ENCODE measurements around the gene MBNL2. TPM values are rescaled to one million over a fixed set of nuclear protein-coding genes. Genes with fewer than 3 reads are reported as not detected.

MBNL2 gene
- total RNA-seq, 2 experiments from 2014 or later, result 18.0 to 18.8 TPM

DNA sequence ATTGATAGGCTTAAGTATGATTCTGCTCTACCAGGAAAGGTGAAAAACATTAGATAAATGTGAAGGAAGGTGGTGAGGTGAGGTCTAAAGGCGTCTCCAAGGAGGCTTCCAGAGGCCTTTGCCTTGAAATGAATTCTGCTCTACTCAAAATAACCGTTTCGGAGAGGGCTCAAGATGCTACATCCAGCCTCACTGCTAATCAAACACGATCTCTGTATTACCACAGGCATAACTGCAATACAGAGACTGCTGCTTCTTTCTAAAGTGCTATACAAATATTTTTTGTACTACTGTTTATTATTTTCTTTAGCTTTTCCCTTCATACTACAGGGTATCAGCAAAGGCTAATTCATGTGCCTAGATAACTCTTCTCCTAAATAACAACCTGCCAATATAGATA, 16.8 kb downstream of the MBNL2 start:
- DNase-seq, result no peak
- Mint-ChIP-seq H3K36me3 (ENCODE audit: low read depth) (peaks cover 18% of the 10 kb centered on the region), H3K27me3 (no peaks in the 10 kb centered on the region), H3K4me1 (peaks cover 31% of the 10 kb centered on the region), H3K27ac (no peak overlapping the region), H3K9me3 (no peaks in the 10 kb centered on the region), H3K4me3 (no peak overlapping the region)
- ChIA-PET CTCF (interaction anchor here (1.9 kb wide), 1 partner anchor 15 kb away, joined by 5 read pairs; no protein-coding TSS in a partner anchor), POLR2A (interaction anchor here (0.9 to 1.1 kb wide), 2 partner anchors 12 kb away, joined by 3 to 9 read pairs; no protein-coding TSS in a partner anchor)

DNA sequence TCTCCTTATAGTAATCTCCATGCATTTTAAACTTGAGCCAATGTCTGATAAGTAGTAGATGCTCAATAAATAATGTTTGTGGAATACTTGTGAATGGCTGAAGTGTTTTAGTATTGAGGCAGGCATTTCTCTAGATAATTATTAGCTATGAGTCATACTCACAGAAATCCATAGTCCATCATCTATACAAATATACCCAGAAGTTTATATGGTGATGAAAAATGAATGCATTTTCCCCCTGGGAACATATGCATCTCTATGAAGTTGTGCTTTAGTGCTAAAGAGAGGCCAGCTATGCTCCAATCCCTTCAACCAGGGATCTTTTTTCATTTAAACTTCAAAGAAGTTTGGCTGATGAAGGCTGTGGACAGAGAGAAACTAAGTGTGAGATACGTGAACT, 17.2 kb downstream of the MBNL2 start:
- no peak for DNase-seq
- H3K27me3 Mint-ChIP-seq, result no peaks in the 10 kb centered on the region
- ChIA-PET POLR2A (interaction anchor here (0.9 to 1.1 kb wide), 2 partner anchors 11 to 12 kb away, joined by 3 to 9 read pairs; no protein-coding TSS in a partner anchor), CTCF (interaction anchor here (1.9 to 2.7 kb wide), 2 partner anchors 11 to 15 kb away, joined by 5 to 10 read pairs; no protein-coding TSS in a partner anchor)
- no peaks in the 10 kb centered on the region for H3K9me3 Mint-ChIP-seq
- no peak overlapping the region for H3K27ac Mint-ChIP-seq
- peaks cover 18% of the 10 kb centered on the region for H3K36me3 Mint-ChIP-seq (ENCODE audit: low read depth)
- peaks cover 31% of the 10 kb centered on the region for H3K4me1 Mint-ChIP-seq
- H3K4me3 Mint-ChIP-seq, result no peak overlapping the region

DNA sequence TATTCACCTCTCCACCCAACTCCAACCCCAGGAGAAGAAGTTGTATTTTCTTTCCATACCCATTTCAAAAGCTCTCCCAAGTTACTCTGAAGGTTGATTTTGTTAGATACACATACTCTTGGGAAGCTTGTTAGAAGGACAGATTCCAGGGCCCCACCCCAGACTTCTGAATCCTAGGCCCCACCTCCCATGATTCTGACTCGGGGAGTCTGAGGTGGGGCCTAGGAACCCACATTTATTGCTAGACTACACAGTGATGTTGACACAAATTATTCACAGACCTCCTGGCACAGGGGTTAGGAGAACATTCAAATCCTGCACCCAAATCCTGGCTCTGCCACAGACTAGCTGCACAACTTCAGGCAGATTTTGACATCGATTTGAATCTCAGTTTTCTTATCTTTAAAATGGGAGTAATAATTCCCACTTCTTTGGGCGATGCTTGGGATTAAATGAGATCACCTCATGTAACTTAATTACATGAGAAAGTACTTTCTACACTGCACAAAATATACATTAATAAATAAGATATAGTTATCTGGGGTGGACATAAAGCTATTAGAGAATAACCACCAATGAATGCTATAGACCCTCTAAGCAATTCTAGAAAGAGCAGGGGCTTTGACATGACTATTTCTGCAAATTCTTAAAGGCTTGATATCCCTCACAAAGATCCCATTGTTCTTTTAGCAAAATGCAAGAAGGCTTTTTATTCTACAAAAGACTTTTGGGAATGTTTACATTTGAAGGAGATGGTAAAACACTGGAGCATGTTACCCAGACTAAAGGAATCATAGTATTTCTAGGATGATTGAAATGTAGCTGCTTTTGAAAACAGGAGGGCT, 18.0 kb downstream of the MBNL2 start:
- POLR2A ChIA-PET, result no interaction called here
- H3K27me3 Mint-ChIP-seq, result no peaks in the 10 kb centered on the region

DNA sequence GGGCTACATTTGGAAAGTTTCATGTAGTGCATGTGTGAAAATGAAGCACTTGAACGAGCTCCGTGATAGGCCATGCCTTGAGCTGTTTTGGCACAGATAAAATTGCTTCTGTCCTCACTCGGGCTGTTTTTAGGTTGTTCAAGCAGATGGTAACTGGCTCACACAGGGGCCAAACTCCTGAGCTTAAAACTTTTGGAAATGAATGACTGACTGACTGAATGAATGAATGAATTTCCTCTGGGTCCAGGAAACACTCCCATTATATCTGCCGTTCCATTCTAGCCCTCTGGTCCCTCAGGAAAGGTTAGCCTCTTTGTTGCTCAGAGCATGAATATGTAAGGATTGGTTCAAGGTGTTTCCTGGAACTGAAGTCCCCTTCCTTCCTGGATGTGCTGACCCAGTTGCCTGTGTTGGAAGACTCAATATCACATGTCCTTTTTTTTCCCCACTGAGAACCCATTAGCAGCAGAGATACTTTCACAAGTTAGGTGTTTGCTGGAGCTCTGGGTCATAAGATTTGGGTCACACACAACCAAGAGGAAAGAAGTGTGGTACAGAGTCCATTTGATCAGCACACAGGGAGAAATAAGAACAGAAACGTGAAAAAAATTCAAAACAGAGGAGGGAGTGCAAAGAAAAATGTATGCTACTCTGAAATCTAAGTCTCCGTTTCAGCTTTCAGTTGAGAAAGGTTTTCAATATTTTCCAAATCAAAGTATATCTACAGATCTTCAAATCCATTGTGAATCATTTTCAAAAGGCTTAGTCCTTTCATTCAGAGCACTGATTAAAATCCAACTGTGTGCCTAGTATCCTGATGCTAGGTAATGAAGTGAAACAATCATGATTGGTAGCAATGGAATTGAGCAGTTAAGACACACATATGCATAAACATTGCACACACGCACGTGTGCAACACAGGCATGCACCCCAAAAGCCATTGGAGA, 18.9 kb downstream of the MBNL2 start:
- no peak overlapping the region for H3K27ac Mint-ChIP-seq
- ChIA-PET CTCF (interaction anchor here (2.7 kb wide), 1 partner anchor 9 kb away, joined by 10 read pairs; no protein-coding TSS in a partner anchor), POLR2A (no interaction called here)

More for the DNA sequence above, 18.0 kb downstream of the MBNL2 start:
- no peak for DNase-seq
- Mint-ChIP-seq H3K36me3 (ENCODE audit: low read depth) (peaks cover 16% of the 10 kb centered on the region), H3K9me3 (no peaks in the 10 kb centered on the region), H3K27ac (no peak overlapping the region), H3K4me3 (no peak overlapping the region), H3K4me1 (peaks cover 31% of the 10 kb centered on the region)
- CTCF ChIA-PET, result interaction anchor here (1.9 to 2.7 kb wide), 2 partner anchors 10 to 16 kb away, joined by 5 to 10 read pairs; no protein-coding TSS in a partner anchor

DNA sequence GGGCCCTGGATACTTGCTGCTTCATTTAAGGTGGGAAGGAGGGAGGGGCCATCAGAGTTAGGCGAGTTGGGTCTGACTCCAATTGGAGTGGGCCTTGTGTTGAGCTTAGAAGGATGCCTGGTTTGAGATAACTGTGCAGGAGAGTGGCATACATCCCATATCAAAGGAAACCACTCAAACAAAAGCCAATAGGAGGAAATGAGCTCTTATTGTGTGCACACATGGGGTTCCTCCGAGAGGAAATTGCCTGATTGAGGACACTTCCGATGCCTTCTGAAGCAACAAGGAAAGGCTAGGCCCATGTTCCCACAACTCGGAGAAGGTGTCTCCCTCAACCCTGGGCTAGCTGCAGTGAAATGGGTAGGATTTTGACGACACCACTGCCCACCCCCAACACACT, 19.6 kb downstream of the MBNL2 start:
- no peaks in the 10 kb centered on the region for H3K27me3 Mint-ChIP-seq
- peaks cover 29% of the 10 kb centered on the region for H3K4me1 Mint-ChIP-seq
- no peak for DNase-seq
- H3K4me3 Mint-ChIP-seq, result no peak overlapping the region
- ChIA-PET CTCF (interaction anchor here (2.7 kb wide), 1 partner anchor 8 kb away, joined by 10 read pairs; no protein-coding TSS in a partner anchor), POLR2A (no interaction called here)
- peaks cover 16% of the 10 kb centered on the region for H3K36me3 Mint-ChIP-seq (ENCODE audit: low read depth)
- H3K9me3 Mint-ChIP-seq, result no peaks in the 10 kb centered on the region
- H3K27ac Mint-ChIP-seq, result no peak overlapping the region

More for the DNA sequence above, 18.9 kb downstream of the MBNL2 start:
- DNase-seq, result no peak
- Mint-ChIP-seq H3K4me3 (no peak overlapping the region), H3K27me3 (no peaks in the 10 kb centered on the region), H3K4me1 (peaks cover 31% of the 10 kb centered on the region), H3K9me3 (no peaks in the 10 kb centered on the region), H3K36me3 (ENCODE audit: low read depth) (peaks cover 16% of the 10 kb centered on the region)

DNA sequence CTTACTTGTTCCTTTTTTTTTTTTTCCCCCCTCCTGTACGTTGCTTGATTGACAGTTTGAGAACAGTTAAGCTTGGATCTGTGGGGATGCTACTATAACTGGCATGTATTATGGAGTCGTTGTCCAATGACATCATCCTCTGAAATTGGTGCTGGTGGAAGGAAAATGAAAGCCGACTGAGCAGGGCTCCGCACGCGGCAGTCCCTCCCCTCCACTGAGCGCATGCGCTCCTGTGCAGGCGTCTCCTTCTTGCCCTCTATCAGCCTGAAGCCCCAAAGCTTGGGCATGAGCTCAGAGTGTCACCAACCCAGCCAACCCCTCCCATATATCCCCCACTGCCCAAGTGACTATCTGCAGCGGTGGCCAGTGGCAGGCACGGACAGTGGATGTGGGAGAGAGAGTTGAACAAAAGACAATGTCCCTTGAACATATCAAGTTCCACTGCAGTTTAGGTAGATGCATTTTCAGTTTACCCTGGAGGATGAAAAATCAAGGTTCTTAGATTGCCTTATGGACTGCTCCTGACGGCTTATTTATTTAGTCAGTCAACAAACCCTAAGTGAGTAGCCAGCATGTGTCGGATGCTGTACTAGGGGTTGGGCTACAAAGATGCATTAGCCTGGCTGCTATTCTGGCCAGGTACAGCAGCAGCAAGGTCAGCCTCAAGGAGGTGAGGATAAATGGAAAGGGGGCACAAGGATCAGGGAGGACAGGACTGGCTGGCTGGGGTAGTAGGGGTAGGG, 20.8 kb downstream of the MBNL2 start:
- Mint-ChIP-seq H3K27ac (no peak overlapping the region), H3K27me3 (no peaks in the 10 kb centered on the region), H3K4me1 (peaks cover 23% of the 10 kb centered on the region), H3K4me3 (no peak overlapping the region), H3K9me3 (no peaks in the 10 kb centered on the region), H3K36me3 (ENCODE audit: low read depth) (peaks cover 10% of the 10 kb centered on the region)
- no peak for DNase-seq
- CTCF ChIA-PET, result no interaction called here
- POLR2A ChIA-PET, result no interaction called here

DNA sequence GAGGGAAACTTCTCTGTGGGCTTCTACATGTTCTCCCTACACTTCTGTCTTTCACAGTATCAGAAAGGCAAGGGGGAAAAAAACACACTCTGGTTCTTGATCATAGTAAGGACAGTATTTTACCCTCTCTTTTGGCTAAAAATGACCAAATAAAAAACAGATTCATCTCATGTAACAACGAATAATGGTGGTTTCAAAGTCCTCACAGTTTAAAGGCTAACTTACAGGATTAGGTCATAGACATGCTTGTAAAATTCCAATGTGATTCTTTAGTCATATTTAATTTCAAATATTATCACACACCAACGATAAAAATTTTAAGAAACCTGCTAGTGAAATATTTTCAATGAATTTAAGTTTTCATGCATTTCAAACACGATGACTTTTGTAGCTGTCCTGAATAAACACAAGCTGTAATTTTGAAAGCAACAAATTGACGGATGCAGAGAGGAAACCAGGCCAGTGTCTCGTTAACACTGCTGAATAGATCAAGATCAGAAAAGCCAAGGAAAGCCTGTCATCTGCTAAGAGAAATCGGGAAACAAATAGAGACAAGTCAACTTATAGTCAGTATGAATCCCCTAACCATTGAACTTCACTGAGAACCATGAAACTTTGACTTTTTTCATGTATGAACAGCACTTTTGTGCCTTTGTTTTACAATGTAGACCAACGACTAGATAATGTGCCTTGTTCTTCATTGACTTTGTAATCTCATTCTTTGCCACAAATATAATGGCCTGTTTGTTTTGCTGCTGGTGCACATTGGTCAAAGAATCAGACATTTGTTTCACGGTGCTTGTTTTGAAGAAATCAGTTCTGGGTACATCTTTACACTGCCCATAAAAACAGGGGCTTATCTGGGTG, 22.0 kb downstream of the MBNL2 start:
- CTCF ChIA-PET, result no interaction called here
- no peak overlapping the region for H3K27ac Mint-ChIP-seq
- peaks cover 11% of the 10 kb centered on the region for H3K4me1 Mint-ChIP-seq
- POLR2A ChIA-PET, result no interaction called here
- H3K9me3 Mint-ChIP-seq, result no peaks in the 10 kb centered on the region
- peaks cover 4% of the 10 kb centered on the region for H3K36me3 Mint-ChIP-seq (ENCODE audit: low read depth)
- no peak overlapping the region for H3K4me3 Mint-ChIP-seq
- DNase-seq, result no peak
- no peaks in the 10 kb centered on the region for H3K27me3 Mint-ChIP-seq

DNA sequence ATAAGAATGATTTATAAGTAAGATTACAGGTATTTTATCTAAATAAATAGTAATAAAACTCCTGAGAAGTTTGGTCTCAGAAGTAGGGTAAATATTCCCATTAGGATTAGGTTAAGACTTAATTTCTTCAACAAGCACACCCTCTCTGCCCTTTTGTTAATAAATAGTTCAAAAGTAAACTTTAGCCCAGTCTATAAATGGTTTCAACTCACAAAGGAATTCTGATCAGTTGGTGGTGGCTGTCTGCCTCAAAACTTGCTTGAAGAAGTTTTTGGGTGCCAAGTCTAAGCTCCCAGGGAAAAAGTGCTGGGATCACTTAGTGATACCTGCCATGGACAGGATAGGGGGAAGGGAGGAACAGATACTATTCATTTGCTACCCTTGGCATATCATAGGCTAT, 22.9 kb downstream of the MBNL2 start:
- peaks cover 4% of the 10 kb centered on the region for H3K36me3 Mint-ChIP-seq (ENCODE audit: low read depth)
- ChIA-PET CTCF (no interaction called here), POLR2A (no interaction called here)
- no peaks in the 10 kb centered on the region for H3K27me3 Mint-ChIP-seq
- H3K27ac Mint-ChIP-seq, result no peak overlapping the region
- DNase-seq, result no peak
- peaks cover 10% of the 10 kb centered on the region for H3K4me1 Mint-ChIP-seq
- H3K9me3 Mint-ChIP-seq, result no peaks in the 10 kb centered on the region
- H3K4me3 Mint-ChIP-seq, result no peak overlapping the region

DNA sequence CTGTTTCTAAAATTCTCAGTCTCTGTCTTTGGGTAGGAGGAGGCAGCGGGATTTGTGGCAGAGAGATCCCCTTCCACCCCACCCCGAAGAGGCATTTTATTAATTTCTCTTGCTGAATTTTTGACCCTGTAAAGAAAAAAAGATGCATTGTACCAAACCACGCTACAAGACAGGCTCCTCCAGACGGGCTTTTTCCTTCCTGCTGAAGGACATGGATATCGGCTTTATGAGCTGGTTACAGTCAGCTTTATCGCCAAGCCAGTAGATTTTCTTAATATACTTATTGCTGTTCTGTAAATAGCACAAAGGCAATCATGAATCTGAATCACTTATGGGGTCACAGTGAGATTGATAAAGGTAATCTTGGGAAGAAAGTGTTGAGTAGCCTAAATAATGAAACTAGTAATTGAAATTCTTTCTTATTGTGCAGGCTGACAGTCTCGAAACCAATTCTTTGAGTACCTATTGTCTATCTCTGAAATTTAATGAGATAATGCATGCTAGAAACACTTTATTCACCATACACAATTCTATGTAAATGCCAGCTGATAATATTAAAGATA, 24.5 kb downstream of the MBNL2 start:
- Mint-ChIP-seq H3K4me3 (no peak overlapping the region), H3K9me3 (no peaks in the 10 kb centered on the region), H3K4me1 (peaks cover 11% of the 10 kb centered on the region), H3K27ac (no peak overlapping the region), H3K36me3 (ENCODE audit: low read depth) (no peaks in the 10 kb centered on the region), H3K27me3 (no peaks in the 10 kb centered on the region)
- no peak for DNase-seq
- CTCF ChIA-PET, result no interaction called here
- POLR2A ChIA-PET, result interaction anchor here (2.0 kb wide), 1 partner anchor 19 kb away, joined by 4 read pairs; no protein-coding TSS in a partner anchor

DNA sequence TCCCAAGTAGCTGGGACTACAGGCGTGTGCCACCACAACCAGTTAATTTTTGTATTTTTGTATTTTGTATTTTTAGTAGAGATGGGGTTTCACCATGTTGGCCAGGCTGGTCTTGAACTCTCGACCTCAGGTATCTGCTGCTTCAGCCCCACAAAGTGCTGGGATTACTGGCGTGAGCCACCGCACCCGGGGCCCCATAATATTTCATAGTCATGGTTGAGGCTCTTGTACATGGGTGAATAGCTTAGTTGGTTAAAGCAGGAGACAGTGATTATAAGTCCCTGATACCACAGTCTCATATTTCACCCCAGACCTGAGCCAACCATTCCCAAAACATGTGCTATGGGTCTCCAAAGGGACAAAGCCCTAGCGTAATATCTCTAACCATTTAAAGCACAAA, 26.1 kb downstream of the MBNL2 start:
- H3K4me3 Mint-ChIP-seq, result no peak overlapping the region
- no peaks in the 10 kb centered on the region for H3K36me3 Mint-ChIP-seq (ENCODE audit: low read depth)
- no peaks in the 10 kb centered on the region for H3K27me3 Mint-ChIP-seq
- POLR2A ChIA-PET, result interaction anchor here (2.0 kb wide), 1 partner anchor 21 kb away, joined by 4 read pairs; no protein-coding TSS in a partner anchor
- CTCF ChIA-PET, result no interaction called here
- H3K27ac Mint-ChIP-seq, result no peak overlapping the region
- peaks cover 11% of the 10 kb centered on the region for H3K4me1 Mint-ChIP-seq
- H3K9me3 Mint-ChIP-seq, result no peaks in the 10 kb centered on the region
- DNase-seq, result no peak

DNA sequence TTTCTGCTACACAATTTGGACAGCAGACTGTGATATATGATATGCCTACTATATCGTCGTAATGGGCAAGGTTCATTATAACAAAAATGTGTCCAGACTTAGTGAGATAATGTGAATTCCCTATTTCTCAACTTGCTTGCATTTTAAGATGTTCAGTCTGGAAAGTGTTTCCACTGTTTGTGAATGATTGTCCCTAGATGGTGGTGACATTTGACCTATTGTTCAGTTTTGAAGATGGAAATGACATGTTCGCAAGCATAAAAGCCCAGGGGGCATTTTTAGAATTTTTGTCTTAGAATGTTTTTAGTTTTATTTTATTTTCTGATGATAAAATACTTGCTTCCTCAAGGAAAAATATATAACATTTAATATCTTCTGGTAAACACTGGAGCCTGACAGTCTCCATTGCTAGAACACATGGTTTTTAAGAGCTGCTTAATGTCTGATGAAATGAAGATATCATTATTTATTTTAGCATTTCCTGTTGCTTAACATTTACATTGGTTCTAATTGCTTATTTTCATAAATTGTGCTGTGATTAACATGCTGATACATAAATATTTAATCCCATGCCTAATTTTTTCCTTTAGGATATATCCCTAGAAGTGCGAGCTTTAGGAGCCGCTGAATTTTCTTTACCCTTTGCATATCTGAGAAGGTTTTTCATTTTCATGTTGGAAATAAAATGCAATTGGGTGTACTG, 27.1 kb downstream of the MBNL2 start:
- ChIA-PET CTCF (interaction anchor here (2.4 kb wide), 1 partner anchor 8 kb away, joined by 10 read pairs; no protein-coding TSS in a partner anchor), POLR2A (interaction anchor here (1.1 kb wide), 1 partner anchor 27 kb away, joined by 3 read pairs; the partner anchor contains the start of gene MBNL2)
- no peaks in the 10 kb centered on the region for H3K36me3 Mint-ChIP-seq (ENCODE audit: low read depth)
- H3K27ac Mint-ChIP-seq, result no peak overlapping the region
- H3K4me3 Mint-ChIP-seq, result no peak overlapping the region
- DNase-seq, result no peak
- no peaks in the 10 kb centered on the region for H3K27me3 Mint-ChIP-seq
- H3K9me3 Mint-ChIP-seq, result no peaks in the 10 kb centered on the region
- peaks cover 11% of the 10 kb centered on the region for H3K4me1 Mint-ChIP-seq

All from activated CD4-positive, alpha-beta memory T cell treated with anti-CD3 and anti-CD28 coated beads, Interleukin-2, amount 10 ng/mL, durations not matched to agents 7 days and 5 days (primary cell).